Measurements from ENCODE around the gene SEC31B. TPM values are rescaled to one million over a fixed set of nuclear protein-coding genes. Genes with fewer than 3 reads are reported as not detected.

The SEC31B gene
- total RNA-seq, 2 experiments from 2014 or later: 17.5 to 21.4 TPM

DNA sequence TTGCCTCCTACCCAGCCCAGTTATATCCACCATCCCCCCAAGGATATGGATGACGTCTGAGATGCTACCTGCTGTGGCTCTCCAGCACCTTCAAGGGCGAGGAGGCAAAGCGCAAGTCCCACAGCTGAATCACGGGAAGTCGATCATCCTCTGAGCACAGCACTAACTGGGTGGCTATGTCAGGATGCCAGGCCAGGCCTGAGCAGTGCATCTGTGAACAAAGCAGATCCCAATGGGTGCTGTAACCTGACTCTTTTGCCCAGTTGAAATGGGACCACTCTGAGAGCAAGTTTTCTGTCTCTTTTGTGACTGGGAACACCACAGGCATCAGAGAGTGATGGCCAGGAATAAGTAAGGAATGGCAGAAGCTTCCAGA lies 12.3 kb downstream of the SEC31B start:
- CTCF ChIA-PET: interaction anchor here (1.0 to 7.2 kb wide), 5 partner anchors 12 to 162 kb away, joined by 5 to 76 read pairs (median 38); partner anchors contain the start of genes SCD and SEC31B
- POLR2A ChIA-PET: no interaction called here

DNA sequence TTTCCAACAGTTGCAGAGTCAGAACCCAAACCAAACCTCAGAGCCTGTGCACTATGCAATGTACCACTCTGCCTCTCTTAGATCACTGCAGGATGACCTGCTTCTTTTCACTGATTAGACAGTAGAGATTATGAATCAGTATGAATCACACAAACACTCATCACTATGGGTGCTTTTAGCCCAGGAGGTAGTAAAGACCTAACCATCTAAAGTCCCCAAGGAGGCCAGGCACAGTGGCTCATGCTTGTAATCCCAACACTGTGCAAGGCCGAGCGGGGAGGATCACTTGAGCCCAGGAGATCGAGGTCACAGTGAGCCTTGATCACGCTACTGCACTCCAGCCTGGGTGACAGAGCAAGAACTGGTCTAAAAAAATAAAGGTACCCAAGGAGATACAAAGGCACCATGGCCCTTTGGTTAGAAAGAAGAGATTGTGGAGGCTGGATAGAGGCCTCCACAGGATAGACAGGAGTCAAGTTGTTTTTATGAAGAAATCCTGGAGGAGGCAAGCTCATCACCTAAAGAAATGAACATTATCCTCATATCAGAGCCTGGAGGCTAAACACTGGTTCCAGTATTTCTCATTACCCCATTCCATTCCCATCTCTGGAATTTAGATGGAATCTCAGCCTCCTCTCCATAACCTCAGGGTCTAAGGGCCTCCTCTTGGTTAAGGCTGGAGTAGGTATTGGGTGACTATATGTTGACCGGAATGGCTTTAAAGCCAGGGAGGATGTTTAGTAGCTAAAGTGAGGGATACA lies 12.9 kb downstream of the SEC31B start:
- CTCF ChIA-PET: interaction anchor here (4.8 to 7.2 kb wide), 3 partner anchors 13 to 74 kb away, joined by 38 to 76 read pairs (median 44); partner anchors contain the start of gene SEC31B
- POLR2A ChIA-PET: no interaction called here

DNA sequence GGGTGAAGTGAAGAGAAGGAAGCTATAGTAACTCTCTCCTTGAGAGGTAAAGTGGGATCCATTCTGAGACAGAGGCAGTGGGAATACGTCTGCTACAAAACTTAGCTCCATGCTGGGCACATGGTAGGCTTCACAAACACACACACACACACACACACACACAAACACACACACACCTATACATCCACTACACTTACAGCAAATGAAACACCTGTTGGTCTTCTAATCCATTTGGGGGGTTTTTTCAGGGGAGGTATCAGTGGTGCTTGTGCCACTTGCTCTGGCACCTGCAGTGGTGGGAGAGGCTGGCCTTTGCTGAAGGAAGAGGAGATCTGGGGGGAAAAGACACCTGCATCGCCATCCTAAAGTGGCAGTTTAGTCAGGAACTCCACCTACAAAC lies 14.5 kb downstream of the SEC31B start:
- ChIA-PET POLR2A (no interaction called here), CTCF (interaction anchor here (1.5 kb wide), 1 partner anchor 67 kb away, joined by 3 read pairs; no protein-coding TSS in a partner anchor)

DNA sequence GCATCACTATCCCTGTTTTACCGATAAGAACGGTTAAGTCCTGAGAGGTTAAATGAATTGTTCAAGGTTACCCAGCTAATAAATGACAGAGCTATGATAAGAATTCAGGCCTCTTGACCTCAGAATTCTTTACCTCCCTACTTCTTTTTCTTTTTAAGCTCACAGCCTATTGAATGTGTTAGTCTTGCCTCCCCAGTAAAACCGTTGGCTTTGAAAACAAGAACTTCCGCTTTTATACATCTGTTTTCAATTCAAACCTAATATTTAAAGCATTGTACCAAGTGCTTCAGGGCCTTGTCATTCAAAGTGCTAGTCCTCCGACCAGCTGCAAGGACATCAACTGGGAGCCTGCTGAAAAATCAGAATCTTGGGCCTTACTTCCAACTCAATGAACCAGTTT lies 15.6 kb downstream of the SEC31B start:
- ChIA-PET POLR2A (no interaction called here), CTCF (interaction anchor here (0.8 to 1.3 kb wide), 3 partner anchors 10 to 13 kb away, joined by 3 read pairs; no protein-coding TSS in a partner anchor)

DNA sequence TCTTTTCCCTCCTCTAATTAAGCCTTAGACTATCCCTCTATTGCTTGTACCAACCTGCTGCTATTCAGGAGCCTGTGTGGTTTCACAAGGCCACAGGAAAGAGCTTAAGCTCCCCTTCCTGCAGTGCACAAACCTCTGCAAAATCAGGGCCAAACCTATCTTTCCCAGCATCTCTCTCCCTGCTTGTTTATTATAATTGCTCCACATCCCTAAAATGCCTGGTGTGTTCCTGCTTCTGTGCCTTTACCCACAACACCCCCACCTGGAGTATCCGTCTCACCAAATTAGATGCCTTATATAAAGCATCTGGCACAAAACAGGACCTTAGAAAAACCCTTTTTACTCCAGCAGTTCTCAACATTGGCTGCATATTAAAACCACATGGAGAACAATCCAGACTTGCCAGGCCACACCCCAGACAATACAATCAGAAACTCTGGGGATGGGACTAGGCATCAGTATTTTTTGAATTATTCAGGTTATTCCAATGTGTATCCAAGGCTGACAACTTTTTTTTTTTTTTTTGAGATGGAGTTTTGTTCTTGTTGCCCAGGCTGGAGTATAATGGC lies 16.7 kb downstream of the SEC31B start:
- CTCF ChIA-PET: interaction anchor here (1.3 kb wide), 1 partner anchor 11 kb away, joined by 3 read pairs; no protein-coding TSS in a partner anchor
- POLR2A ChIA-PET: no interaction called here

DNA sequence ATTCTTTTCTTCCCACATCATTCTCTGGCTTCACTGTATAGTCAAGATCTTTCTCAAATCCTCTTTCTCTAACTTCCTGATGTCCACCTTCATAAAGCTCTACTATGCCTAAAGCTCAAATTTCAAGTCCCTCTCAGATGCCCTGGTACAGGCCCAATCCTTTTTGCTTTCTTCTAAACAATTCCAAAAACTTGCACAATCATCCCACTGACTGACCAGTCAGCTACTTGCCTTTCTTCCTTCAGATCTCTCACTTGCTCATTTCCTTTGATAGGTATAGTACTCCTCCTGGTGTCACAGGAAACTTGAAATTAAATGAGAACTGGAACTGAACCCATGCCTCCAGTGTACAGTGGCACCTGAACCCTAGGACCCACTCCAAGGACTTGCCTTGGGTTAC lies 18.2 kb downstream of the SEC31B start:
- ChIA-PET CTCF (no interaction called here), POLR2A (no interaction called here)

DNA sequence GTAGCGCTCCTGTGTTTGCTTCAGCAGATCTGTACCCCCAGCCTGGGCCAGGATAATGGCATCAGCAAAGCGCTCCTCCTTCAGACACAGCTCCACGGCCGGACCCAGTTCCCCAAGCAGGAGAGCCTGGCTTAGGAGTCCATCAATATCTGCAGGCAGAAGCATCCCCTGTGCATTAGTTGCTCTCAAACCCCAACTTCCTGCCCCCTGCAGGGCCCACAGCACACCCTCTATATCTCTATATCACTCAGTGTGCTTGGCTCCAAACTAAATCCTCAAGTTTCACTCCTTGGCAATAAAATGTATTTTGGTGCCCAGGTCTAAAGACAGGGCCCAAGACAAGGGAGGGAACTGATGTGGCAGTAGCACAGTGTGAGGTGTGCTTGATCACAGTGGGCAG lies 21.6 kb downstream of the SEC31B start:
- ChIA-PET CTCF (interaction anchor here (1.4 to 4.3 kb wide), 3 partner anchors 15 to 65 kb away, joined by 3 to 22 read pairs (median 6); no protein-coding TSS in a partner anchor), POLR2A (no interaction called here)

DNA sequence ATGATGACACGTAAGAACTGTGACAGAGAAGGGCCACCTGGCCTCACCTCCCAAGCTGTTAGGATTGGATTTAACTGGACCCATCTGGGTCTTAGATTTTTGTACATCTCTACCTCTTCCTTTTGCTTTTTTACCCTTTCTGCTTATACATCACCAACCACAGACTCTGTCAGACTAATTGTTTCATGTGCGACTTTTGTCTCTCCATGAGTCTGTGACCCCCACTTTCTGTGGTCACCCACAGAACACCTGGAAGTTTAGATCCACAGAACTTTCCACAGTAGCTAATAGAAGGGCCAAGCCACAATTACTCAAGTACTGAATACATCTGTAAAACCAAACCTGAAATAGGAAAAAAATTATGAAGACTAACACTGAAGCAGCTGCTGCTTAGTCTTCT lies 23.1 kb downstream of the SEC31B start:
- POLR2A ChIA-PET: interaction anchor here (1.1 kb wide), 1 partner anchor 16 kb away, joined by 3 read pairs; no protein-coding TSS in a partner anchor
- CTCF ChIA-PET: interaction anchor here (1.4 to 4.3 kb wide), 2 partner anchors 14 to 22 kb away, joined by 6 to 22 read pairs; no protein-coding TSS in a partner anchor

DNA sequence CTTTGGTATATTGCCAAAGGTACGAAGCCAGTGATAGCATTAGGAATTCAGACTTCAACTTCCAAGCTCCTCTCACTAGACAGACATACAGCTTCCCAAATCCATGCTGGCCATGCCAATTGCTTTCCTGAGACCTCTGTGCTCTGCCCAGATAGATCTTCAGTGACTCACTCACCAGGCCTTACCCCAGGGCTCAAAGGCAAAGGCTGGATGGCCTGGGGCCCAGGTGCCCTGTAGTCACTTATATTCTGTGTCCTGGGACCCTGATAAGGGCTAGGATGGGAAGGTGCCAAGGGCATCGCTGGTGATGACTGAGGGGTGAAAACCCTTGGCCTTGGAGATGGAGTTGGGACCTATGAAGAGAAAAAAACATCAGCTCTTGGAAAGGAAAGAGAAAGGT lies 29.1 kb downstream of the SEC31B start:
- ChIA-PET CTCF (interaction anchor here (3.2 kb wide), 1 partner anchor 8 kb away, joined by 10 read pairs; no protein-coding TSS in a partner anchor), POLR2A (interaction anchor here (1.4 kb wide), 1 partner anchor 8 kb away, joined by 3 read pairs; no protein-coding TSS in a partner anchor)

DNA sequence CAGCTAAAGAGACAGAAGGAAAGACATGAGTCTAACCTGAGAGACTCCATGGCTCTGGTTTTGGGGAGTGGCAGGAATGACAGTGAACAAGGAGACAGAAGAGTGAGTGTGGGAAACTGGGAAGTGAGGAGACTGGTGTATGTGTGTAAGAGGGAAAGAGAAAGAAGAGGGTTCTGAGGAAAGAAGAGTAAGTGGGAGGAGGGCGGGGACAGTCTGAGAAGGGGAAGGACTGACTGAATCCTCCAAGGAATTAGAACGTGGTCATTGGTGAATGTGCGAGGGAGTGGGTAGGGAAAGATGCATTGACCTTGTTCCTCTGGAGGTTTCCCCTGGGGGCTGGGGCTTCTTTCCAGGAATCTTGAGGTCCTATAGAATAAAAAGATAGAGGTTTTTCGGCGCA lies 30.3 kb downstream of the SEC31B start:
- POLR2A ChIA-PET: no interaction called here
- CTCF ChIA-PET: interaction anchor here (1.2 kb wide), 1 partner anchor 29 kb away, joined by 4 read pairs; no protein-coding TSS in a partner anchor

DNA sequence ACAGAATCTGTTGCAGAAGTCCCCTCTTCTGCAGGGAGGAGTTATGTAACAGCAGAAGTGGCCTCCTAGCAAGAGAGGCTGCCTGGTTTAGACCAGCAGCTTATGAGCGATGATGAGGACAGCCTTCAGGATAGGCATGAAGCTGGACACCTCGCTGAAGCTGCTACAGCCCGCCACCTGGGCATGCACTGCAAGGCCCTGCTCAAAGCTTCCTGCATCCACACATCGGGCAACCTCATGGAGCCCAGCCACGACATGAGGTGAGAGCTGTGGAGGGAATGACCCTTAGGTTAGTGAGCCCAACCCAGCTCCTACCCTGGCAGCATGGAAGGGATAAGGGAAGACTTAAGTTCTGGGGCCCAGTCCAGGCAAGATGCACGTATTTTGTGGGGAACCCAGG lies 32.1 kb downstream of the SEC31B start:
- CTCF ChIA-PET: no interaction called here
- POLR2A ChIA-PET: no interaction called here

DNA sequence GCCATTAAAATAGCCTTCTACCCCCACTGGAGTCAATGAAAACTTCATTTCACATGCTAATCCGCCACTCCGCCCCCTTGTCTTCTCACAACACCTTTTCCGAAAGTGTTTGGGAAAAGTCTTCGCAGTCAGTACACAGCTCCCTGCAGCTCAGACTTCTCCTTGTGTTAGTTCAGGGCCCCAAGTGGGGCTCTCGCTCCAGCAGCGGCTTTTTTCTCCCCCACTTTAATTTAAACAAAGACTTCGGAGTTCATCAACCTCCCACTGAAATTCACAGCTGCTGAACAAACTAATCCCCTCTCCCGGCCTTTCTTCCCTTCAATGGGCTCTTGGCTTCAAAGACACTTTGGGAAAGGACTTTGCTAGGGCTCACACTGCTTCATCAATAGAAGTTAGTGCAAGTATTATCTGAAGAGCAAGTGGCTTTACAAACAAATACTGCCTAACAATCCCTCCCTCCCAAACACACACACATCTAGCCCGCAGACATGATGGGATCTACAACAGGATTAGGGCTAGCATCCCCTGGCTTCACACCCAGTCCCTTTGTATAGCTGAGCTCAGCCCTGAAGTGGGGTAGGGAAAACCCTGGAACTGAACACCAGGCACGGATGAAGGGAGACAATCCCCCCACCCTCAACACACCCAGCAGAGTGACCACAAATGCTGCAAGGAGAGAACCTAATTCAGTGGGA lies 33.7 kb downstream of the SEC31B start:
- ChIA-PET POLR2A (no interaction called here), CTCF (no interaction called here)

DNA sequence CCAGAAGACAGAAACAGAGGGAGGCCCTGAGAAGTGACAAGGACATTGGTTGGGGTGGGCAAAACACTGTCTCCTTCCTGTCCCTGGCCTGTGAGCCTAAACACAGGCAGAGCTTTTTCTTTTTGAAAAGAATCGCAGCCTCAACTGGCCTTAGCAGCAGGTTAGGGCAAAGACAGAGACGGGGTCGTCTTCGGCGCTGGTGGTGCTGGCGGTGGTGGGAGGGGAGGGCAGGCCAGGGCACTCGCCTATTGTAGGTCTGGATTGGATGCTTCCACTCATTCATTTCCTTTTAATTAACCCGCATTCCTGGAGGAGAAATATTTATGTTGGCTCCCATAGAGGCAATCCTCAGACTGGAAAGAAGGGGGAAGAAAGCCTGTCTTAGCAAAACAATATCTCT lies 34.3 kb downstream of the SEC31B start:
- CTCF ChIA-PET: interaction anchor here (5.1 to 5.3 kb wide), 2 partner anchors 24 to 33 kb away, joined by 32 to 76 read pairs; no protein-coding TSS in a partner anchor
- POLR2A ChIA-PET: no interaction called here

DNA sequence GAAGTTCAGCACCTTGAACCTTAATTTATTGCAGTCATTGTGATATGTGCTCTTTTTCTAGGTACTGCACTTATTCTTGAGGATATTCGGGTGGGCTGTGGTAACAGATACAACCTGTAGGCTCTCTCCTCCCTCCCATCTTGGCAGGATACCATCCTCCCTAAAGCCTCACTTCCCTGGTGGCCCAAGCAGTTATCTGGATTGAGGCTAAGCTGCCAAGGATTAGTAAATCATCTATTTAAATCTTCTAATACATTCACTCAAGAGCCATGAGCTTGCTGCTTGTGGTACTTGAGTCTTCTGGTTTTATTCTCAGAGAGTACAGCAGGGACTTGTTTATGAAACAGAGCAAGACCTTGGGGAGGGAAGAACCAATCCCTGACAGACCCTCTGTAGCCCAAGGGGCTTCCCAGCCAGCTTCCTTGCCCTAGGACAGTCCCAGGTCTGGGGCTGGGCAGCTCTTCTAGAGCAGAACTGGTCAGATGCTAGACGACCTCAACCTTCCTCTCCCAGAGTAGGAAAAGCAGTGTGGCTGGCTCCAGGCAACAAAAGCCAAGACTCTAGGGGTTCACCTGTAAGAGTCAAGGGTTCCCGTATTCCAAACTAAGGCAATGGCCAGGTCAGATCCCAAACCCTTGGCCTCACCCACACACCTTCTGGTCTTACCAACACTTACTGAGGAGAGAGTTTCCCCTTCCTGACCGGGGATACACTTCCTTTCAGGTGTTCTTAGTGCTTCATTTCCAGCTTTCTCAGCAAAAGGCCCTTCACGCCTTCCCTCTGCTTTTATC lies 35.6 kb downstream of the SEC31B start:
- CTCF ChIA-PET: interaction anchor here (1.5 to 5.3 kb wide), 4 partner anchors 12 to 44 kb away, joined by 3 to 76 read pairs (median 27); no protein-coding TSS in a partner anchor
- POLR2A ChIA-PET: no interaction called here

DNA sequence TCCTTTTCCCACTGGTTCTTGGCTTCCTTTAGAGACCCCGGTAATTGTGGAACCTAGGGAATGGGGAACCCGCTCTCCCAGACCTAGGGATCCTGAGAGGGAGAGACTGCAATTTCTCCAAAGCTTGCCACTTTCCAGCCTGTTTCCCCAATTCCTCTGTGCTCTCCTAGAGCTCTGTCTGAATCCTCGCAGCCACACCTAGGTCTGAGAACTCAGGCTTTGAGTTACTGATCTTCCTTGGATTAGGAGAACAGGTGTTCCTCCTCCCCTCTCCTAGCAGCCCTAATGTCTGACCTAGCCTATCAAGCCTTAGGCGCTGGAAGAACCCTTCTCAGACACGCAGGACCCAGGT lies 36.9 kb downstream of the SEC31B start:
- CTCF ChIA-PET: interaction anchor here (0.5 to 5.3 kb wide), 17 partner anchors 9 to 1907 kb away, joined by 3 to 76 read pairs (median 4); partner anchors contain the start of gene WNT8B
- POLR2A ChIA-PET: interaction anchor here (0.5 to 1.2 kb wide), 2 partner anchors 8 to 53 kb away, joined by 3 read pairs; partner anchors contain the start of gene HIF1AN

DNA sequence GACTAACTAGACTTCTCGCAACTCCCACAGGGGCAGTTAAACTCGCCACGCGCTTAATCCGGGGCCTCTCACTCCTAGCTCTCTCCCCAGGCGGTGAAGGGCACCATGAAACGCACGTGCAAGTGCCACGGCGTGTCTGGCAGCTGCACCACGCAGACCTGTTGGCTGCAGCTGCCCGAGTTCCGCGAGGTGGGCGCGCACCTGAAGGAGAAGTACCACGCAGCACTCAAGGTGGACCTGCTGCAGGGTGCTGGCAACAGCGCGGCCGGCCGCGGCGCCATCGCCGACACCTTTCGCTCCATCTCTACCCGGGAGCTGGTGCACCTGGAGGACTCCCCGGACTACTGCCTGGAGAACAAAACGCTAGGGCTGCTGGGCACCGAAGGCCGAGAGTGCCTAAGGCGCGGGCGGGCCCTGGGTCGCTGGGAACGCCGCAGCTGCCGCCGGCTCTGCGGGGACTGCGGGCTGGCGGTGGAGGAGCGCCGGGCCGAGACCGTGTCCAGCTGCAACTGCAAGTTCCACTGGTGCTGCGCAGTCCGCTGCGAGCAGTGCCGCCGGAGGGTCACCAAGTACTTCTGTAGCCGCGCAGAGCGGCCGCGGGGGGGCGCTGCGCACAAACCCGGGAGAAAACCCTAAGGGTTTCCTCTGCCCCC lies 37.4 kb downstream of the SEC31B start:
- ChIA-PET CTCF (interaction anchor here (0.7 to 5.3 kb wide), 18 partner anchors 9 to 396 kb away, joined by 3 to 76 read pairs (median 4); partner anchors contain the start of genes SCD and WNT8B), POLR2A (interaction anchor here (0.5 to 1.2 kb wide), 3 partner anchors 9 to 53 kb away, joined by 3 read pairs; partner anchors contain the start of gene HIF1AN)

DNA sequence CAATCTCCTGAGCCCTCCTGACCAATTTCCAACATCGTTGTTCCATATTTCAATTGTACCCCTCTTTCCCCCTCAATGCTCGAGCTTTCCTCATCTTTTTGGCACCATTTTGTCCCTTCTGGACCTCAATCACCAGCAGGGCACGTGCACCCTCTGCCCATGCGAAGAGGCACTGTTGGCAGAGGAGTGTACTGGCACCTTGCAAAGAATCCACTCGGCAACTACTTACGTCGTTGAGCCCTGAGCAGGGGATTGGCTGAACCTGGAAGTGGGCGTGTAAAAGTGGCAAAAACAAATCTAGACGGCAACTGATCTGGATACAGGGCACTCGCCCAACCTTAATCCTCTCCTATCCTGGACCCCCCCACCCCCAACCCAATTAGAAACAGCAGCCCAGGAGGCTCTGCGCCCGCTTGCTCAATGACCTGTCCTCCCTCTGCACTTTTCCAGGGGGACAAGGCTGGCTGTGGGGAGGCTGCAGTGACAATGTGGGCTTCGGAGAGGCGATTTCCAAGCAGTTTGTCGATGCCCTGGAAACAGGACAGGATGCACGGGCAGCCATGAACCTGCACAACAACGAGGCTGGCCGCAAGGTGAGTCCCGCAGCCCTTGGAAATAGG lies 38.1 kb downstream of the SEC31B start:
- CTCF ChIA-PET: interaction anchor here (0.7 to 5.3 kb wide), 9 partner anchors 10 to 215 kb away, joined by 3 to 76 read pairs (median 10); partner anchors contain the start of gene SCD

DNA sequence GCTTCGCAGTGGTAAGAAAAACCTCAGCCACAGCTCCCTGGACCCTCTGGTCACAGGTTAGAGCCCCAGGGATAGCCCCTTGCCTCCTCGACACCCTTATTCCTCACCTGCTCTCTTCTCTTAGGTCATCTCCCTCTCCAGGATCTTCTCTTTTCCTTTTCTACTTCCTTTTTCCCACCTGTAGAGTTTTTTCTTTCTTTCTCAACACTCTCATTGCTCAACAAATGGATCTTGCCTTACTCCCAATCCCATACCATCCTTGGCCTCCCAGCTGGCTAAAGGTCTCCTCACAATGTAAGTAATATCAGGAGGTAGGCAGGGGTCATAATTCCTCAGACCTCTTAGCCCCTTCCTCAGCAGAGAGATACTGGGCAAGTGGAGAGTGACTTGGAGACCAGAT lies 39.7 kb downstream of the SEC31B start:
- CTCF ChIA-PET: interaction anchor here (5.3 kb wide), 1 partner anchor 29 kb away, joined by 76 read pairs; no protein-coding TSS in a partner anchor
- POLR2A ChIA-PET: interaction anchor here (1.2 kb wide), 1 partner anchor 16 kb away, joined by 3 read pairs; no protein-coding TSS in a partner anchor

More for the DNA sequence above, 38.1 kb downstream of the SEC31B start:
- POLR2A ChIA-PET: interaction anchor here (0.8 to 1.2 kb wide), 2 partner anchors 10 to 27 kb away, joined by 3 read pairs; no protein-coding TSS in a partner anchor

All from activated CD8-positive, alpha-beta memory T cell treated with anti-CD3 and anti-CD28 coated beads for 36 hours (primary cell).